GM21526 (cell line): Measurements from ENCODE around the gene ANKRD24.
"Not testable (repeated sequence)": the region's sequence is repeated elsewhere in the genome, so short reads cannot be mapped to it uniquely, and the experiment has no call there.

Experiments
- ATAC-seq: cut with Tn5 transposase; IDR thresholded peaks from one replicate; pipeline ENCODE4 v1.9.1; 2021; ENCODE audit warnings: moderate library complexity; ENCODE audit not compliant: unreplicated experiment, low FRiP score

The ANKRD24 gene

GRCh38 chr19:4172861-4173473 lies 9.5 kb upstream of the ANKRD24 start:
- no peak for ATAC-seq

GRCh38 chr19:4173479-4174212 lies 8.8 kb upstream of the ANKRD24 start:
- no peak for ATAC-seq

- no peak for ATAC-seq
Measured at GRCh38 chr19:4174213-4174894, 8.1 kb upstream of the ANKRD24 start.

GRCh38 chr19:4174895-4175668 lies 7.4 kb upstream of the ANKRD24 start:
- ATAC-seq, result no peak

GRCh38 chr19:4175669-4175931 lies 6.9 kb upstream of the ANKRD24 start:
- ATAC-seq, result no peak

GRCh38 chr19:4177146-4177545 lies 5.3 kb upstream of the ANKRD24 start:
- ATAC-seq, result no peak

GRCh38 chr19:4178990-4179389 lies 3.5 kb upstream of the ANKRD24 start:
- no peak for ATAC-seq

GRCh38 chr19:4181053-4181508 lies 1.4 kb upstream of the ANKRD24 start:
- ATAC-seq, result no peak

- ATAC-seq, result no peak
Measured at GRCh38 chr19:4183967-4184717, 1.7 kb downstream of the ANKRD24 start.

- no peak for ATAC-seq
Measured at GRCh38 chr19:4184718-4185352, 2.3 kb downstream of the ANKRD24 start.

- no peak for ATAC-seq
Measured at GRCh38 chr19:4185413-4186086, 3.1 kb downstream of the ANKRD24 start.

GRCh38 chr19:4186087-4186993 lies 3.9 kb downstream of the ANKRD24 start:
- ATAC-seq, result no peak

GRCh38 chr19:4187313-4188122 lies 5.0 kb downstream of the ANKRD24 start:
- ATAC-seq, result no peak

GRCh38 chr19:4189641-4190040 lies 7.2 kb downstream of the ANKRD24 start:
- no peak for ATAC-seq

- not testable (repeated sequence) for ATAC-seq
Measured at GRCh38 chr19:4192537-4192936, 10.0 kb downstream of the ANKRD24 start.

GRCh38 chr19:4194353-4194752 lies 11.9 kb downstream of the ANKRD24 start:
- no peak for ATAC-seq

GRCh38 chr19:4196009-4196408 lies 13.5 kb downstream of the ANKRD24 start:
- no peak for ATAC-seq
